Chondrocyte (in vitro differentiated cells): ENCODE measurements around the gene RHOG. TPM values are rescaled to one million over a fixed set of nuclear protein-coding genes. Genes with fewer than 3 reads are reported as not detected.
A peak's percentile ranks its signal among the peaks of the same experiment; 100 is the strongest.

Experiments
- DNase-seq: peaks from one replicate; pipeline ENCODE4 v3.0.0; 2021; ENCODE audit warnings: mixed read lengths, low spot score
- H3K27ac Mint-ChIP-seq: one replicate; pipeline ENCODE4 v1.8.0; 2021; ENCODE audit warnings: mild to moderate bottlenecking, moderate library complexity, mixed read lengths; ENCODE audit not compliant: unreplicated experiment
- H3K27me3 Mint-ChIP-seq: 2 replicates; pipeline ENCODE4 v1.8.0; 2021; ENCODE audit warnings: low read depth, mixed read lengths
- H3K36me3 Mint-ChIP-seq: 2 replicates; pipeline ENCODE4 v1.8.0; 2021; ENCODE audit warnings: low read depth, mixed read lengths
- H3K4me1 Mint-ChIP-seq: 2 replicates; pipeline ENCODE4 v1.8.0; 2021; ENCODE audit warnings: low read depth, mild to moderate bottlenecking, mixed read lengths
- H3K4me3 Mint-ChIP-seq: one replicate; pipeline ENCODE4 v1.8.0; 2021; ENCODE audit warnings: mild to moderate bottlenecking, moderate library complexity, mixed read lengths; ENCODE audit not compliant: unreplicated experiment
- H3K9me3 Mint-ChIP-seq: 2 replicates; pipeline ENCODE4 v1.8.0; 2021; ENCODE audit warnings: low read depth, mixed read lengths
- total RNA-seq: library from RNA; stranded (reverse); gene quantifications from 3 replicates; pipeline ENCODE4 v1.2.1, GENCODE V29; 2021
- TF ChIP-seq, protein P1 (sequence below): fragments of 200-600 bp; sonication (generic); IDR thresholded peaks from 2 replicates; pipeline ENCODE4 v1.5.0; 2021; ENCODE audit warnings: antibody characterized with exemption, mild to moderate bottlenecking, moderate library complexity

The RHOG gene
- total RNA-seq, 1 donor from 2014 or later: 38.9 TPM

DNA sequence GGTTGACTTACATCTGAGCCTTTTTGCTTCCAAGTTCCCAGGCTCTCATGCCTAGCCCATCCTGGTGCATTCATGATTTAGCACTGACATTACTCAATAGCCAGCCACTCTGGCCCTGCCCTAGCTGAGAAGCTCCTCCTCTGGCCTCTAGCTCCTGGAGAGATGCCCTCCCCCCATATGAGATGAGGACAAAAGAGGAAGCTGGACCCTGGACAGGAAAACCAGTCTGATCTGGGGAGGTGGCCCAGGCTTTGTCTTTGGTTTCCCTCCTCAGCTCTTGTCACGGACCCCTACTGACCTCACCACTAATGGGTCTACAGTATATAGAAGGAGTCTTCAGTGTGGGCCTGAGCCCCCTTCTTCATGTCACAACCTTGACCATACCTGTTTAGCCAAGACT, 3.0 kb downstream of the RHOG start:
- H3K4me3 Mint-ChIP-seq: no peak overlapping the region
- H3K27ac Mint-ChIP-seq: peak overlapping the region; percentile 8
- H3K9me3 Mint-ChIP-seq: no peaks in the 10 kb centered on the region
- H3K36me3 Mint-ChIP-seq: peaks cover 3% of the 10 kb centered on the region
- TF ChIP-seq, protein P1, sequence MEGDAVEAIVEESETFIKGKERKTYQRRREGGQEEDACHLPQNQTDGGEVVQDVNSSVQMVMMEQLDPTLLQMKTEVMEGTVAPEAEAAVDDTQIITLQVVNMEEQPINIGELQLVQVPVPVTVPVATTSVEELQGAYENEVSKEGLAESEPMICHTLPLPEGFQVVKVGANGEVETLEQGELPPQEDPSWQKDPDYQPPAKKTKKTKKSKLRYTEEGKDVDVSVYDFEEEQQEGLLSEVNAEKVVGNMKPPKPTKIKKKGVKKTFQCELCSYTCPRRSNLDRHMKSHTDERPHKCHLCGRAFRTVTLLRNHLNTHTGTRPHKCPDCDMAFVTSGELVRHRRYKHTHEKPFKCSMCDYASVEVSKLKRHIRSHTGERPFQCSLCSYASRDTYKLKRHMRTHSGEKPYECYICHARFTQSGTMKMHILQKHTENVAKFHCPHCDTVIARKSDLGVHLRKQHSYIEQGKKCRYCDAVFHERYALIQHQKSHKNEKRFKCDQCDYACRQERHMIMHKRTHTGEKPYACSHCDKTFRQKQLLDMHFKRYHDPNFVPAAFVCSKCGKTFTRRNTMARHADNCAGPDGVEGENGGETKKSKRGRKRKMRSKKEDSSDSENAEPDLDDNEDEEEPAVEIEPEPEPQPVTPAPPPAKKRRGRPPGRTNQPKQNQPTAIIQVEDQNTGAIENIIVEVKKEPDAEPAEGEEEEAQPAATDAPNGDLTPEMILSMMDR: no peak
- no peaks in the 10 kb centered on the region for H3K27me3 Mint-ChIP-seq
- no peak for DNase-seq
- H3K4me1 Mint-ChIP-seq: peaks cover 43% of the 10 kb centered on the region

DNA sequence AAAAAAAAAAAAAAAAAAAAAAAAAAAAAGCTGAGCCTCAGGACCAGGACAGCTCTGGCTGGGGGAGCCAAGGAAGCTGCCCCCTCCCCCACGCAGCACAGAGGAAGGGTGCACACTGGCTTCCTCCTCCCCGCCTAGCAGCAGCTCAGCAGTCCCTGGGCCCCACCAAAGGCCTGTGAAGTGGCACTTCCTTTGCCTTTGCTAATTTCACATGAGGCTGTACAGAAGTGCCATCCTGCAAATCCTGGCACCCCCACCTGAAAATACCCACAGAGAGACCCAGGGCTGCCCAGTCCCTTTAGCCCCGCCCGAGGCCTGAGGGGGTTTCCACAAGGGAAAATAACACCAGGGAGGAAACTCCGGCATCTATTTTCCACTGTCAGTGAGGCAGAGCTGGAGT, 3.9 kb downstream of the RHOG start:
- Mint-ChIP-seq H3K4me1 (peaks cover 42% of the 10 kb centered on the region), H3K27ac (no peak overlapping the region), H3K4me3 (no peak overlapping the region), H3K9me3 (no peaks in the 10 kb centered on the region), H3K27me3 (no peaks in the 10 kb centered on the region), H3K36me3 (peaks cover 3% of the 10 kb centered on the region)
- TF ChIP-seq, protein P1: no peak
- no peak for DNase-seq

DNA sequence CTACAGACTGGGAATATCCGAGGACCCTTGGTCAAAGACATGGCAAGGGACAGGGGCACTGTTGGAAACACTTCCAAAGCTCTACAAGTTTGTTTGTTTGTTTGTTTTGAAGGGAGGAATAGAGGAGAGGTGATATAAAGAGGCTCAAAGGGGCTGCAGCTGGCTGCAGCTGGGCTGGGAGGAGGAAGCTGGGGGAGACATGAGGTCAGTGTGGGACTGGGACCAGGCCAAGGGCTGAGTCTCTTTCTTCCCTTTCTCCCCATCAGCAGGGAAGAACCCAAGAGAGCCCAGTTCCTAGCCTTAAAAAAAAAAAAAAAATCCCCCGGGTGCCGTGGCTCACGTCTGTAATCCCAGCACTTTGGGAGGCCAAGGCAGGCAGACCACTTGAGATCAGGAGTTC, 5.0 kb downstream of the RHOG start:
- Mint-ChIP-seq H3K4me3 (no peak overlapping the region), H3K27me3 (no peaks in the 10 kb centered on the region), H3K27ac (peak overlapping the region; percentile 49), H3K9me3 (no peaks in the 10 kb centered on the region), H3K36me3 (peaks cover 5% of the 10 kb centered on the region), H3K4me1 (peaks cover 39% of the 10 kb centered on the region)
- DNase-seq: no peak
- TF ChIP-seq, protein P1: no peak

DNA sequence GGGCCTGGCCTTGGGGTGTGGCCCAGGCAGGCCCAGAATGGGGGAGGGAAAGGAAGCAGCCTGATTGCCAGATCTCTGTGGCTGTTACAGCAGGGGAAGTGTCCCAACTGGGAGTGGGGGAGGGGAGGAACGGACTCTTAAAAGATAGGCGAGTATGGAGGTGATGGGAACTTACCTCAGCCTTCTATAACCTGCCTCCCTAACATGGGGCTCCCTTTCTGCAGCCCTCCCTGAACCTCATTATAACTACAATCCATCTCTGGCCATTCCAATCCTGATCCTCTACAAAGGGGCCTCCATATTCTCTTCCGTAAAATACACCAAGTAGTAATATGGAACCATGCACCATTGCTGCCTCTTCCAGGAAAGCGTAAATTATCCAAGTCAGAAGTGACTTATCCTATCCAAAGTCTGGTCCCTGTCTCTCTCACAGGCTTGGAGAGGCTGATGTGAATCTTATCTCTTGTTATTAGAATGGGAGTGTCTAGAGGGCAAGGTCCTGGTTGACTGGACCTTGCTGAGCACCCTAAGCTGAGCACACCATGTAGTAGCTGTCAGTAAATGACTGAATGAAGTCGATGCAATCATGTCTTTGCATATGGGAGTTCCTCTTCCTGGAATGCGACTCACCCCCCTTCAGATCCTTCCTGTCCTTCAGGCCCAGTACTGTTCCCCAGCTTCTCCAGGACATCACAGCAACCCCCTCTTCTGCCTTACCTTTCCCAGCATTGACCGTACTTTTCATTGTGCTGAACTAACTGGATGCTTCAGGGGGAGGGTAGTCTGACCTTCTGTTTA, 5.9 kb downstream of the RHOG start:
- Mint-ChIP-seq H3K9me3 (no peaks in the 10 kb centered on the region), H3K4me1 (peaks cover 36% of the 10 kb centered on the region), H3K27ac (peak overlapping the region; percentile 23), H3K27me3 (no peaks in the 10 kb centered on the region), H3K4me3 (no peak overlapping the region), H3K36me3 (peaks cover 8% of the 10 kb centered on the region)
- DNase-seq: no peak
- TF ChIP-seq, protein P1: no peak

DNA sequence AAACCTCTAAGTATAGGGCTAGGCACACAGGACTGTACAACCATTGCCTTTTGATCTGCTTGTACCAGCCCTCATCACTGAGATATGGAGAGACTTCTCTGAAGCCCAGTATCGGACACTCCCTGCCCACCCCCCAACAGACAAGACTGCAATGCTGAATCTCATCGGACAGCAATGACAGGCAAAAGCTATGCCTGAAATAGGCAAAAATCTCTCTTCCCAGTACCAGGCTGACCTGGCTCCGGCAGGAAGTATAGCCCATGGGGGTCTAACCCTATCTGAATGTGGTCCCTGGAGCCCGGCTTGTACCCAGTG, 6.5 kb downstream of the RHOG start:
- TF ChIP-seq, protein P1: no peak
- H3K4me1 Mint-ChIP-seq: peaks cover 30% of the 10 kb centered on the region
- peaks cover 8% of the 10 kb centered on the region for H3K36me3 Mint-ChIP-seq
- DNase-seq: no peak
- H3K27me3 Mint-ChIP-seq: no peaks in the 10 kb centered on the region
- no peak overlapping the region for H3K4me3 Mint-ChIP-seq
- H3K27ac Mint-ChIP-seq: no peak overlapping the region
- no peaks in the 10 kb centered on the region for H3K9me3 Mint-ChIP-seq
